DND-41 (cell line): ENCODE data around the gene ANKRD55.

Experiments used
- ATAC-seq: fragments of 200-7000 bp; cut with Tn5 transposase; 3 replicates; pipeline ENCODE4 v1.9.1; 2021; ENCODE audit warnings: low read depth; ENCODE audit not compliant: insufficient read depth
- DNase-seq: peaks from one replicate; pipeline ENCODE4 v3.0.0-alpha.2; 2020
- H2AFZ ChIP-seq: 2 replicates; pipeline ENCODE4 v1.6.0; 2012; ENCODE audit warnings: low read depth, low read length
- H3K27ac ChIP-seq: 2 replicates; pipeline ENCODE4 v1.5.1; 2012; ENCODE audit warnings: low read length, inconsistent platforms
- H3K27me3 ChIP-seq: fragments of 200-600 bp; sonication (generic); 2 replicates; pipeline ENCODE4 v1.6.0; 2012; ENCODE audit warnings: low read length, mild to moderate bottlenecking, inconsistent platforms; ENCODE audit not compliant: insufficient read depth, poor library complexity
- H3K36me3 ChIP-seq: 2 replicates; pipeline ENCODE4 v1.5.1; 2012; ENCODE audit warnings: low read length, inconsistent platforms; ENCODE audit not compliant: insufficient read depth
- H3K4me1 ChIP-seq: 2 replicates; pipeline ENCODE4 v1.5.1; 2012; ENCODE audit warnings: mild to moderate bottlenecking, low read length; ENCODE audit not compliant: insufficient read depth
- H3K4me2 ChIP-seq: 2 replicates; pipeline ENCODE4 v1.6.0; 2012; ENCODE audit warnings: mild to moderate bottlenecking, moderate library complexity, low read length, inconsistent platforms; ENCODE audit not compliant: insufficient read depth
- H3K4me3 ChIP-seq, 2 experiments: fragments of 200-600 bp in 1 of 2; shearing (Covaris generic) in 1 of 2; 2 replicates each; pipeline ENCODE4 v1.5.1; 2012 to 2016; ENCODE audit warnings: inconsistent platforms in 2 of 2, low read length in 2 of 2, mild to moderate bottlenecking in 2 of 2, low read depth in 1 of 2, moderate library complexity in 1 of 2
- H3K79me2 ChIP-seq: 2 replicates; pipeline ENCODE4 v1.6.0; 2012; ENCODE audit warnings: low read length, inconsistent platforms; ENCODE audit not compliant: insufficient read depth
- H3K9ac ChIP-seq: 2 replicates; pipeline ENCODE4 v1.6.0; 2012; ENCODE audit warnings: low read depth, mild to moderate bottlenecking, inconsistent platforms, low read length, moderate library complexity
- H3K9me3 ChIP-seq: 2 replicates; pipeline ENCODE4 v1.5.1; 2012; ENCODE audit warnings: low read length, moderate library complexity, mild to moderate bottlenecking, inconsistent platforms; ENCODE audit not compliant: insufficient read depth, severe bottlenecking
- H4K20me1 ChIP-seq: 2 replicates; pipeline ENCODE4 v1.6.0; 2012; ENCODE audit warnings: low read length; ENCODE audit not compliant: insufficient read depth
- CTCF ChIP-seq: IDR thresholded peaks from 2 replicates; pipeline ENCODE4 v1.5.1; 2012; ENCODE audit warnings: borderline replicate concordance, low read length, moderate library complexity, mild to moderate bottlenecking; ENCODE audit not compliant: poor library complexity, severe bottlenecking; ENCODE audit errors: extremely low read depth
- EZH2 ChIP-seq: IDR thresholded peaks from 3 replicates; pipeline ENCODE4 v1.6.1; 2012; ENCODE audit warnings: borderline replicate concordance, low read depth, mild to moderate bottlenecking, moderate library complexity, low read length, inconsistent platforms; ENCODE audit not compliant: severe bottlenecking

The ANKRD55 gene

GRCh38 chr5:56255502-56255901 lies 22.4 kb upstream of the ANKRD55 start:
- Histone ChIP-seq H3K27me3 (no peaks in the 10 kb centered on the region), H3K9me3 (no peaks in the 10 kb centered on the region), H3K4me1 (no peaks in the 10 kb centered on the region), H3K9ac (no peak overlapping the region), H3K4me2 (no peak overlapping the region), H3K36me3 (no peaks in the 10 kb centered on the region), H2AFZ (no peak overlapping the region), H3K27ac (no peak overlapping the region), H3K4me3 (no peak overlapping the region), H3K79me2 (no peaks in the 10 kb centered on the region), H4K20me1 (no peaks in the 10 kb centered on the region)
- TF ChIP-seq EZH2, result no peak
- TF ChIP-seq CTCF, result no peak
- DNase-seq (no peak), ATAC-seq (no peak)

- Histone ChIP-seq H3K4me1 (no peaks in the 10 kb centered on the region), H3K9ac (no peak overlapping the region), H3K79me2 (no peaks in the 10 kb centered on the region), H4K20me1 (no peaks in the 10 kb centered on the region), H3K27me3 (no peaks in the 10 kb centered on the region), H3K9me3 (no peaks in the 10 kb centered on the region), H2AFZ (no peak overlapping the region), H3K27ac (no peak overlapping the region), H3K36me3 (no peaks in the 10 kb centered on the region), H3K4me2 (no peak overlapping the region), H3K4me3 (no peak overlapping the region)
- TF ChIP-seq CTCF (no peak), EZH2 (no peak)
- DNase-seq (no peak), ATAC-seq (no peak)
Measured at GRCh38 chr5:56253924-56254323, 20.8 kb upstream of the ANKRD55 start.

GRCh38 chr5:56253126-56253525 lies 20.0 kb upstream of the ANKRD55 start:
- Histone ChIP-seq H3K27ac (no peak overlapping the region), H3K79me2 (no peaks in the 10 kb centered on the region), H3K9me3 (no peaks in the 10 kb centered on the region), H4K20me1 (no peaks in the 10 kb centered on the region), H3K9ac (no peak overlapping the region), H3K4me2 (no peak overlapping the region), H3K36me3 (no peaks in the 10 kb centered on the region), H3K27me3 (no peaks in the 10 kb centered on the region), H3K4me1 (no peaks in the 10 kb centered on the region), H2AFZ (no peak overlapping the region), H3K4me3 (no peak overlapping the region)
- ATAC-seq (no peak), DNase-seq (no peak)
- TF ChIP-seq CTCF (no peak), EZH2 (no peak)

GRCh38 chr5:56251918-56252553 lies 18.9 kb upstream of the ANKRD55 start:
- H2AFZ ChIP-seq, result no peak overlapping the region
- no peaks in the 10 kb centered on the region for H4K20me1 ChIP-seq
- no peaks in the 10 kb centered on the region for H3K36me3 ChIP-seq
- H3K4me2 ChIP-seq, result no peak overlapping the region
- no peaks in the 10 kb centered on the region for H3K9me3 ChIP-seq
- H3K4me3 ChIP-seq, result no peak overlapping the region
- no peak overlapping the region for H3K27ac ChIP-seq
- H3K27me3 ChIP-seq, result no peaks in the 10 kb centered on the region
- TF ChIP-seq CTCF, result no peak
- TF ChIP-seq EZH2, result no peak
- DNase-seq (no peak), ATAC-seq (no peak)
- H3K4me1 ChIP-seq, result no peaks in the 10 kb centered on the region
- H3K9ac ChIP-seq, result no peak overlapping the region
- H3K79me2 ChIP-seq, result no peaks in the 10 kb centered on the region
